ENCODE results near the gene PNPLA7.

Gene PNPLA7

DNA sequence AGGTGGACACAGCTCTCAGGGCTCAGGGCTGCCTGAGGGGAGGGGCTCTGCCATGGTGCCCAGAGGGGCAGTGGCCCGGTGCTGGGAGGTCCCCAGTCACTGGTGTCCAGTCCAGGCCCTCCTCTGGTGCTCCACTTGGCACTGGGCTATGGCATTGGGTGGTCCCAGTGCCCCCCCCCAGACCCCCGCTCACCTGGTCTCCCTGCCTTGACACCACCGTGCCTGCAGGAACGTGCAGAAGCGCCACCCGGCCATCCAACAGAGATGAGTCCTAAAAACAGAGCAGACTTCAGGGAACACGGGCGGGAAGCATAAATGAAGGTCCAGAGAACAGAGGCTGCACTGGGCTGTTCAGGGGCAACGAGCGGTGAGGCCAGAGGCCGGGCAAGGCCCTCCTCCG lies 48.7 kb downstream of the PNPLA7 start:
- TF ChIP-seq ZNF701 (tag by site-specific recombination; IDR thresholded peaks at IDR 0.05): no peak
- TF ChIP-seq SCRT2 (tag by site-specific recombination; IDR thresholded peaks at IDR 0.05): no peak
- TF ChIP-seq ZFP37 (tag by site-specific recombination; IDR thresholded peaks at IDR 0.05): no peak
- TF ChIP-seq ZNF510 (tag by site-specific recombination; IDR thresholded peaks at IDR 0.05; ENCODE audit: insufficient replicate concordance): no peak
- TF ChIP-seq ZNF292 (tag by site-specific recombination; IDR thresholded peaks at IDR 0.05; ENCODE audit: borderline replicate concordance, low read depth): no peak
- TF ChIP-seq ZSCAN23 (tag by site-specific recombination; IDR thresholded peaks at IDR 0.05): no peak
- TF ChIP-seq, protein P1, sequence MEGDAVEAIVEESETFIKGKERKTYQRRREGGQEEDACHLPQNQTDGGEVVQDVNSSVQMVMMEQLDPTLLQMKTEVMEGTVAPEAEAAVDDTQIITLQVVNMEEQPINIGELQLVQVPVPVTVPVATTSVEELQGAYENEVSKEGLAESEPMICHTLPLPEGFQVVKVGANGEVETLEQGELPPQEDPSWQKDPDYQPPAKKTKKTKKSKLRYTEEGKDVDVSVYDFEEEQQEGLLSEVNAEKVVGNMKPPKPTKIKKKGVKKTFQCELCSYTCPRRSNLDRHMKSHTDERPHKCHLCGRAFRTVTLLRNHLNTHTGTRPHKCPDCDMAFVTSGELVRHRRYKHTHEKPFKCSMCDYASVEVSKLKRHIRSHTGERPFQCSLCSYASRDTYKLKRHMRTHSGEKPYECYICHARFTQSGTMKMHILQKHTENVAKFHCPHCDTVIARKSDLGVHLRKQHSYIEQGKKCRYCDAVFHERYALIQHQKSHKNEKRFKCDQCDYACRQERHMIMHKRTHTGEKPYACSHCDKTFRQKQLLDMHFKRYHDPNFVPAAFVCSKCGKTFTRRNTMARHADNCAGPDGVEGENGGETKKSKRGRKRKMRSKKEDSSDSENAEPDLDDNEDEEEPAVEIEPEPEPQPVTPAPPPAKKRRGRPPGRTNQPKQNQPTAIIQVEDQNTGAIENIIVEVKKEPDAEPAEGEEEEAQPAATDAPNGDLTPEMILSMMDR (tag by site-specific recombination; IDR thresholded peaks at IDR 0.05): no peak
- TF ChIP-seq ZNF776 (tag by site-specific recombination; IDR thresholded peaks at IDR 0.05; ENCODE audit: borderline replicate concordance): no peak
- TF ChIP-seq ZNF747 (tag by site-specific recombination; IDR thresholded peaks at IDR 0.05): no peak
- TF ChIP-seq ZNF670 (tag by site-specific recombination; IDR thresholded peaks at IDR 0.05; ENCODE audit: low read depth): no peak
- TF ChIP-seq, protein P2, sequence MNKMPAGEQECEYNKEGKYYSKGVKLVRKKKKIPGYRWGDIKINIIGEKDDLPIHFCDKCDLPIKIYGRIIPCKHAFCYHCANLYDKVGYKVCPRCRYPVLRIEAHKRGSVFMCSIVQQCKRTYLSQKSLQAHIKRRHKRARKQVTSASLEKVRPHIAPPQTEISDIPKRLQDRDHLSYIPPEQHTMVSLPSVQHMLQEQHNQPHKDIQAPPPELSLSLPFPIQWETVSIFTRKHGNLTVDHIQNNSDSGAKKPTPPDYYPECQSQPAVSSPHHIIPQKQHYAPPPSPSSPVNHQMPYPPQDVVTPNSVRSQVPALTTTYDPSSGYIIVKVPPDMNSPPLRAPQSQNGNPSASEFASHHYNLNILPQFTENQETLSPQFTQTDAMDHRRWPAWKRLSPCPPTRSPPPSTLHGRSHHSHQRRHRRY (tag by site-specific recombination; IDR thresholded peaks at IDR 0.05): no peak
- TF ChIP-seq ZNF626 (tag by site-specific recombination; IDR thresholded peaks at IDR 0.05): no peak
- TF ChIP-seq ZNF560 (tag by site-specific recombination; IDR thresholded peaks at IDR 0.05; ENCODE audit: borderline replicate concordance): no peak
- no peak for TF ChIP-seq ZNF433 (tag by site-specific recombination; IDR thresholded peaks at IDR 0.05; ENCODE audit: low read depth)
- no peak for TF ChIP-seq ZNF521 (tag by site-specific recombination; IDR thresholded peaks at IDR 0.05)
- no peak for TF ChIP-seq ZNF391 (tag by site-specific recombination; IDR thresholded peaks at IDR 0.05; ENCODE audit: borderline replicate concordance, low read depth)
- H3K9me3 ChIP-seq (ENCODE audit: control insufficient read depth, insufficient read depth, low read depth, low read length): no peaks in the 10 kb centered on the region
- ChIA-PET POLR2A (interaction anchor here (1.9 kb wide), 1 partner anchor 42 kb away, joined by 8 read pairs; the partner anchor contains the start of gene NSMF), CTCF (no interaction called here)
- H3K4me3 ChIP-seq (ENCODE audit: low read depth, low read length): no peak overlapping the region
- no peaks in the 10 kb centered on the region for H3K36me3 ChIP-seq (ENCODE audit: control insufficient read depth in 2 of 2, insufficient read depth in 1 of 2, low read length in 2 of 2)
- no peaks in the 10 kb centered on the region for H3K4me1 ChIP-seq (ENCODE audit: control insufficient read depth, insufficient read depth, low read length)
- H3K27ac ChIP-seq (ENCODE audit: extremely low read depth, low read depth, low read length): no peak overlapping the region

DNA sequence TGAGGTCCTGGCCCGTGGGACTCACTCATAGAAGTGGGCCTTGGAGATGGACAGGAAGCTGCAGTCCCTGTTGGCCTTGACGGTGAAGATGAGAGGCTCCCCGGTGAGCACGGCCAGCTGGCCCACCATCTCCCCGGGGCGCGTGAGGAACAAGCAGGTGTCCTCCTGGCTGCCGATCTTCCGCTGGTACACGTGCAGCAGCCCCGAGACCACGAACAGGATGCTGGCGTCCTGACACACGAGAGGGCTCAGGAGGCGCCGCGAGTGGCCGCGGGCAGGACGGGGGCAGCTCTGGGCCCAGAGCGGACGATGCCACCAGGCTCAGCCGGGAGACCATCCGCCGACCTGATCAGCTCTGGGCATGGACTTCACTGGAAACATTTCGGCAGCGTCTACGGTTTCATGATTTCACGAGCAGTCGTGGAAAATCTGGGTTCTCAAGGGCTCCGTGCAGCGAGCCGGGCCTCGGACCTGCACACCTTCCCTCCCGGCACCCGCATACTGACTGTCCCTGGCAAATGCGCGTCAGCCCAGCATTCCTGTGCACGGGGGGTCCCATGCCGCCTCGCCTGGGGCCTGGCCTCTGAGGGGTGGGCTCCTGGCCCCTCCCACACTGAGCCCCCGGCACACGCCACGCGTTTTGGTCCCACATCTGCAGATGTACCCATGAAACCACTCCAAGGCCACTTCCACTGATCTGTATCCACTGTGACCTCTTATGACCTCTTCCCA lies 49.4 kb downstream of the PNPLA7 start:
- no peaks in the 10 kb centered on the region for H3K36me3 ChIP-seq (ENCODE audit: control insufficient read depth in 2 of 2, insufficient read depth in 1 of 2, low read length in 2 of 2)
- ChIA-PET POLR2A (interaction anchor here (0.7 kb wide), 1 partner anchor 373 kb away, joined by 3 read pairs; no protein-coding TSS in a partner anchor), CTCF (interaction anchor here (0.7 kb wide), 1 partner anchor 227 kb away, joined by 4 read pairs; no protein-coding TSS in a partner anchor)
- H3K4me1 ChIP-seq (ENCODE audit: control insufficient read depth, insufficient read depth, low read length): no peaks in the 10 kb centered on the region
- H3K9me3 ChIP-seq (ENCODE audit: control insufficient read depth, insufficient read depth, low read depth, low read length): no peaks in the 10 kb centered on the region
- H3K27ac ChIP-seq (ENCODE audit: extremely low read depth, low read depth, low read length): no peak overlapping the region
- H3K4me3 ChIP-seq (ENCODE audit: low read depth, low read length): no peak overlapping the region
- TF ChIP-seq, protein P3, sequence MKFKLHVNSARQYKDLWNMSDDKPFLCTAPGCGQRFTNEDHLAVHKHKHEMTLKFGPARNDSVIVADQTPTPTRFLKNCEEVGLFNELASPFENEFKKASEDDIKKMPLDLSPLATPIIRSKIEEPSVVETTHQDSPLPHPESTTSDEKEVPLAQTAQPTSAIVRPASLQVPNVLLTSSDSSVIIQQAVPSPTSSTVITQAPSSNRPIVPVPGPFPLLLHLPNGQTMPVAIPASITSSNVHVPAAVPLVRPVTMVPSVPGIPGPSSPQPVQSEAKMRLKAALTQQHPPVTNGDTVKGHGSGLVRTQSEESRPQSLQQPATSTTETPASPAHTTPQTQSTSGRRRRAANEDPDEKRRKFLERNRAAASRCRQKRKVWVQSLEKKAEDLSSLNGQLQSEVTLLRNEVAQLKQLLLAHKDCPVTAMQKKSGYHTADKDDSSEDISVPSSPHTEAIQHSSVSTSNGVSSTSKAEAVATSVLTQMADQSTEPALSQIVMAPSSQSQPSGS (tag by site-specific recombination; IDR thresholded peaks at IDR 0.05; ENCODE audit: low read depth): no peak
- TF ChIP-seq, protein P4, sequence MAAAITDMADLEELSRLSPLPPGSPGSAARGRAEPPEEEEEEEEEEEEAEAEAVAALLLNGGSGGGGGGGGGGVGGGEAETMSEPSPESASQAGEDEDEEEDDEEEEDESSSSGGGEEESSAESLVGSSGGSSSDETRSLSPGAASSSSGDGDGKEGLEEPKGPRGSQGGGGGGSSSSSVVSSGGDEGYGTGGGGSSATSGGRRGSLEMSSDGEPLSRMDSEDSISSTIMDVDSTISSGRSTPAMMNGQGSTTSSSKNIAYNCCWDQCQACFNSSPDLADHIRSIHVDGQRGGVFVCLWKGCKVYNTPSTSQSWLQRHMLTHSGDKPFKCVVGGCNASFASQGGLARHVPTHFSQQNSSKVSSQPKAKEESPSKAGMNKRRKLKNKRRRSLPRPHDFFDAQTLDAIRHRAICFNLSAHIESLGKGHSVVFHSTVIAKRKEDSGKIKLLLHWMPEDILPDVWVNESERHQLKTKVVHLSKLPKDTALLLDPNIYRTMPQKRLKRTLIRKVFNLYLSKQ (tag by site-specific recombination; IDR thresholded peaks at IDR 0.05; ENCODE audit: borderline replicate concordance): no peak
- TF ChIP-seq MEIS1 (CRISPR knock-in tag; IDR thresholded peaks at IDR 0.05; ENCODE audit: borderline replicate concordance) (no peak), ZNF837 (tag by site-specific recombination; IDR thresholded peaks at IDR 0.05) (no peak), ZNF223 (tag by site-specific recombination; IDR thresholded peaks at IDR 0.05) (no peak), ZNF221 (tag by site-specific recombination; IDR thresholded peaks at IDR 0.05; ENCODE audit: borderline replicate concordance) (no peak), ZBTB8A (tag by site-specific recombination; IDR thresholded peaks at IDR 0.05) (no peak)
- TF ChIP-seq, protein P5, sequence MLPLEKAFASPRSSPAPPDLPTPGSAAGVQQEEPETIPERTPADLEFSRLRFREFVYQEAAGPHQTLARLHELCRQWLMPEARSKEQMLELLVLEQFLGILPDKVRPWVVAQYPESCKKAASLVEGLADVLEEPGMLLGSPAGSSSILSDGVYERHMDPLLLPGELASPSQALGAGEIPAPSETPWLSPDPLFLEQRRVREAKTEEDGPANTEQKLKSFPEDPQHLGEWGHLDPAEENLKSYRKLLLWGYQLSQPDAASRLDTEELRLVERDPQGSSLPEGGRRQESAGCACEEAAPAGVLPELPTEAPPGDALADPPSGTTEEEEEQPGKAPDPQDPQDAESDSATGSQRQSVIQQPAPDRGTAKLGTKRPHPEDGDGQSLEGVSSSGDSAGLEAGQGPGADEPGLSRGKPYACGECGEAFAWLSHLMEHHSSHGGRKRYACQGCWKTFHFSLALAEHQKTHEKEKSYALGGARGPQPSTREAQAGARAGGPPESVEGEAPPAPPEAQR (tag by site-specific recombination; IDR thresholded peaks at IDR 0.05): no peak
- TF ChIP-seq, protein P6, sequence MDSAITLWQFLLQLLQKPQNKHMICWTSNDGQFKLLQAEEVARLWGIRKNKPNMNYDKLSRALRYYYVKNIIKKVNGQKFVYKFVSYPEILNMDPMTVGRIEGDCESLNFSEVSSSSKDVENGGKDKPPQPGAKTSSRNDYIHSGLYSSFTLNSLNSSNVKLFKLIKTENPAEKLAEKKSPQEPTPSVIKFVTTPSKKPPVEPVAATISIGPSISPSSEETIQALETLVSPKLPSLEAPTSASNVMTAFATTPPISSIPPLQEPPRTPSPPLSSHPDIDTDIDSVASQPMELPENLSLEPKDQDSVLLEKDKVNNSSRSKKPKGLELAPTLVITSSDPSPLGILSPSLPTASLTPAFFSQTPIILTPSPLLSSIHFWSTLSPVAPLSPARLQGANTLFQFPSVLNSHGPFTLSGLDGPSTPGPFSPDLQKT (IDR thresholded peaks at IDR 0.05; ENCODE audit: borderline replicate concordance, low read depth, low read length): no peak

Measured in HEK293 (cell line).